ENCODE measurements around the gene ALKBH3.

ALKBH3 gene

GRCh38 chr11:43880640-43881159, at the start of gene ALKBH3:
Gene ALKBH3, plus strand, starts transcription at chr11:43880831. Its CDS starts 1,822 bp downstream, at chr11:43882653.
- peak; percentile 78 for DNase-seq

GRCh38 chr11:43830928-43831440, 49.6 kb upstream of the ALKBH3 start:
- DNase-seq: no peak

GRCh38 chr11:43832536-43832935, 48.1 kb upstream of the ALKBH3 start:
- no peak for DNase-seq

DNA sequence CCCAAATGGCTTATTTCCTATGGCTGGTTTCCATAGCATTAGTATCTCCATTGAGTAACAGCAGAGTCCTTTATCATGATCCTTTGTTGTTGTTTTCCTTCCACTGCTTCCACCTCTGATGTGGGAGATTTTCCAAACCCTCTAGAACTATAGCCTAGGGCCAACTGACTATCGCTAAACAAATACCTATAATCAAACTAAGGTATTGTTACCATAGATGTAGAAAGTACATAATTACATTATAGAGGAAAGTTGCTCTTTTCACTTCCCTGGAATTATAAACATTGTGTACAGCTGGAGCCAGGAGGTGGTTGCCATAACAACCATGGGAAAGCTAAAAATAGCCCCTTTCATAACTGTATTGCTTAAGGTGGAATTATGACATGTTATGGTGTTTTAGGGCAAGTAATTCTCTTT, 47.0 kb upstream of the ALKBH3 start:
- DNase-seq: no peak

DNA sequence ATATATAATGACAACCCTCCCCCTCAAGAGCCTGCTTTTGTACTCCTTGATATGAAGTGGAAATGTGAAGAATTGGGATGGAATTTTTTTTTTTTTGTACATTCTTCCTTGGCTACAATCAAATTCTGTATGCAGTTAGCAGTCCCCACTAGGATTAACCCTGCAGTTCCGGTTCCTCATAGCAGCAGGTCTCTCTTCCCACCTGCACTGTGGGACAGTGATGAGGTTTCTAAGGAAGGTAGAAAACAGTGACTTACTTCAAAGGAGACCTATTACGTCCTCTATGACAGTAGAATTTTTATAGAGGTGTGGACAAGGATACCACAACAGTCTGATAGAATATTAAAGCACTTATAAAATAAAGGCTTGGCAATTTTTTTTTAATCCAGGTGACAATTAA, 46.3 kb upstream of the ALKBH3 start:
- no peak for DNase-seq

GRCh38 chr11:43835104-43835503, 45.5 kb upstream of the ALKBH3 start:
- no peak for DNase-seq

GRCh38 chr11:43837879-43838278, 42.8 kb upstream of the ALKBH3 start:
- no peak for DNase-seq

DNA sequence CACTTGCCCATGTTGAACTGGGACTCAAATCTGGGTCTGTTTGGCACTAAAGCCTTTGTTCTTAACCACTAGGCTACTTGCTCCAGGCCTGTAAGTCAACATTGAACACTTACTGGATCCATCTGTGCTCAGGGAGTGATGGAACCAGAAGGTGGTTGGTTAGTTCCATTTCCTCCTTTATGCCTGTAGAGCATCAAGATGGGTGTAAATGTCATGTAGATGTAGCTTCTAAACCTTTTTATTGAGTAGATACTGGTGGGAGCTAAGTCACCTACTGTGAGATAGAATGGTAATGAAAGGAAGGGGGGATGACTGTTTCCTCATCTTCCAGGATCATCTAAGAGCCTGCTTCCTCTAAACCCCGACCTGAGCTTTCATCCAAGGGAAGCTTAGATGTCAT, 38.6 kb upstream of the ALKBH3 start:
- DNase-seq: no peak

GRCh38 chr11:43845816-43846215, 34.8 kb upstream of the ALKBH3 start:
- DNase-seq: no peak

- DNase-seq: peak; percentile 22
Observed at GRCh38 chr11:43852057-43852636, 28.5 kb upstream of the ALKBH3 start.

DNA sequence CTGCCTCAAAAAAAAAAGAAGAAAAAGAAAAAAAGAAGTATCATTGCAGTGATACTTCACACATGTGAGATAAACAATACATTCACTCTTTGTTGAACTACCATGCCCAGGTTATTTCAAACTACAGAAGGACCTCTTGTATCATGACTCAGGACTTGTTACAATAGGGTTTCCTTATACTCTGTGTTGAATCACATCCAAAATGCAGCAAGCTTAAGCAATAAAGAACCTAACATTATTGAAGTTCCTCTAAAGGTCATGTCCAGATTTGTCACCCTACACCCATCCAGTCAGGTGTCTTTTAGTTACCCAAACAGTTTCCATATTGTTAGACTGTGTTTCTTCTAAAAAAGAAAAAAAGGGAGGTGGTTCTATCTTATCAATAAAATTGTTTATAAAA, 26.9 kb upstream of the ALKBH3 start:
- no peak for DNase-seq

DNA sequence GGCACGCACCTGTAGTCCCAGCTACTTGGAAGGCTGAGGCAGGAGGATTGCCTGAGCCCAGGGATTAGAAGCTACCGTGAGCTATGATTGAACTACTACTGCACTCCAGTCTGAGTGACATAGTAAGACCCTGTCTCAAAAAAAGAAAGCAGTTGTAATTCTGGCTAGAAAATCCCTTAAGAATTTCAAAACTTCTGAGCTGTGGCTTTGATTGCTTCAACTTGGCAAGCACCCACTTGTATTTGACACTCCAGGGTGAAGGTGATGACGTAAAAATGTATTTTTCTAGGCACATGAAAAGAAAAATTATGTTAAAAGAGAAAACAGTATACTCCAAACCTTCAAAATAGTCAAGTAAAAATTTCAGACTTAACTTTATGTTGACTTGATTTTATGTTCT, 23.6 kb upstream of the ALKBH3 start:
- DNase-seq: no peak

- no peak for DNase-seq
Observed at GRCh38 chr11:43861141-43861540, 19.5 kb upstream of the ALKBH3 start.

GRCh38 chr11:43866520-43866919, 14.1 kb upstream of the ALKBH3 start:
- DNase-seq: no peak

DNA sequence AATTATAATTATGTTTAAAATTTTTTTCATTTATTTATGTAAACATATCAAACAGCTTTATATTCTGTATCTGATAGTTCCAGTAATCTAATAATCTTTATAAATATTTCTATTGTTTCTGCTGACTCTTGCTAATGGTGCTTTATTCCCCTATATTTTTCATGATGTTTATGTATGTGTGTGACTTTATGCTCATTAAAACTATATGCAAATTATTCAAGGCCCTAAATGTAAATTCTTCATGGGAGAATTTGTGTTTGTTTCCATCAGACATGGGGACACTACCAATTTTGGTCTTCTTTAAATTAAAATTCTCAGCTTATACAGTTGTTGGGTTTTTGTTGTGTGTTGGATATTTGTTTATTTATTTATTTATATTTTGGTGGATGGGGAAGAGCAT, 13.7 kb upstream of the ALKBH3 start:
- no peak for DNase-seq

DNA sequence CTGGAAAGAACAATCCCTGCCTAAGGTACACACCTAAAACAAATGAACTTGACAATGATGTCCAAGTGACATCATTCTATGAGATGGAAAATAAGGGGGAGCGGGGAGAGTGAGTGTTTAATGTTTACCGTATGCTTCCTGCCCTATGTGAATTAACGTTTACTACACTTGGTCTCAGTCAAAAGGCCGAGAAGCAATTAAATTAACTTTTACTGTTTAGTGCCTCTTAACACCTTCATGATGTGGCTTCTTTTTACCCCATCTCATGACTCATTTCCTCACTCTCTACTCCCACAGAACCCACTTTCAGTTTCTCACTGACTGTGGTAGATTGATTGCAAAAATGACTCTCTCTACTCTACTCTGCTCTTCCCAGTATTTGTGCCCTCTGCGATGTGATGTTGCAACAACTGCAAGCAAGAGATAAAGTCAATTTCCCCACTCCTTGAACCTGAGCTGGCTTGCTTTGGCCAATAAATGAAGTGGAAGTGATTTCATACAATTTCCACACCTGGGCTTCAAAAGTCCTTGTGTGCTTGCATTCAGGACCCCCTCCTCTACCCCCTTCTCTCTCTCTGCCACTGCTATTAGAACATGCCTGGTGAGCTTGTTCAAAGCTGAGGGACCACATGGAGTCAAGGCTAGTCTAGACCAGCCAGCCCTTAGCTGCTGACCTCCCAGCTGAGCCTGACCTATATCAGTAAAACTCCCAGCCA, 11.6 kb upstream of the ALKBH3 start:
- DNase-seq: no peak

DNA sequence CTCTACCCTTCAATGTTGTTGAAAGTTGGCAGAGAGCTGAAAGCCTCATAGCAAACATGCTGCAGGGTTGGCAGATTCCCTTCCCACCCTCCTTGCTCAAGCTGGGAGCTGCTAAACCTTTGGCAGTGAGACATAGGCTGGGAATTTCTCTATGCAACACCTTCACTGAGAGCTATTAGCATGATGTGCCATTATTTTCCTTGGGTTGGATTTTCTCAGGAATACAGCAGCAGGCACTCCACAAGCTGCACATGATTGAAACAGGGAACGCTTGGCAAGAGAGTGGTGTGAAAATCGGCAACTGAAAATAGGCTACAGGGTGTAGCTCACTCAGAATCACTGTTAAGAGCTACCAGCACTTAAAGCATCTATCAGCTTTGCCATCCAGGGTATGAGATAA, 9.6 kb upstream of the ALKBH3 start:
- no peak for DNase-seq

DNA sequence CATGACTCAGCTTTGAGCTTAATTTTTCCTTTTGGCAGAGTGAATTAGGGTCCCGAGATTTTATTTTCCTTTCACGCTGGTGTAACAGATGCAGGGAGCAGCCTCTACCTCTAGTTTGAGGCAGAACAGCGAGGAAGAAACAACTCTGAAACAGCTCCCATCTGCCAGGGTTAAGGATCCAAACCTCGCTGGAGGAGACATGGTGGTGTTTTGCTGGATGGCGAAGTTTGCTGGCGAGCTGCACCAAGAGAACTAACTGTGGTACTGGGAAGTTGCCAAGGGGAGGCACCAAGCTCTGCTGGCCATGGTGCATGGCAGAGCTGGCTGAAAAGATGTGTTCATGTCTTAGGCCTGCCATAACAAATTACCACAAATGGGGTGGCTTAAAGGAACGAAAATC, 7.6 kb upstream of the ALKBH3 start:
- DNase-seq: no peak

DNA sequence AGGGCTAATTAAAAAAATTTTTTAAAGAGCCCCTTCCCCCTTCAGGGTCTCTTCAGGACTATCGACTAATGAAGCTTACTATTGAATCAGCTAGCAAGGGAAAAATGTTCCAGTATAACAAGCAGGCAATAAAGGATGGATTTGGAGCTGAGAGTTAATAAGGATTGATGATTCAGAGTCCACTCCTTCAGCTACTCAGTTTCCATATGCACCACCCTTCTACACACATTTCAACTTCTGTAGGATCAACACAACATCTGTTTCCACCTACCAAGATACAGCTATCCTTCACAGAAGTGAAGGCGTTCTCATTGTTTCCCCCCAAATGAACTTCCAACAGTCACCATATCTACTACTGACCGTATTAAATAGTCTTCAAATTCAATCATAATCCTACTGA, 6.6 kb upstream of the ALKBH3 start:
- no peak for DNase-seq

DNA sequence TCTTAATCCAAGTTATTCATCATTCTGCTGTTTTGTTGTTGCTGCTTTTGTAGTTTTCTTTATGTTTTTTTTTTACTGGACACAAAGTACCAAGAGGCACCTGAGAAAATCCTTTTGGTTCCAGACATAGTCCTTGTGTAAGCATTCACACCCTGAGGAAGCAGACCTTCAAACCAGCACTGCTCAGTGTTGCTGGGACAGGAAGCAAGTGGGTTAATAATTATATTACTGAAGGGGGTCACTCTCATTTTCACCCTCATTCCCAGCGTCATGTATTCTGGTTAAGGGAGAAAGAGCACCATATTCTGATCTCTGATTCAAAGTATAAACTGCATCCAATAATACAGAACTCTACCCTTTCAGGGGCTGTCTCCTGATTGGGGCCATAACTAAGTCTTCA, 5.9 kb upstream of the ALKBH3 start:
- no peak for DNase-seq

DNA sequence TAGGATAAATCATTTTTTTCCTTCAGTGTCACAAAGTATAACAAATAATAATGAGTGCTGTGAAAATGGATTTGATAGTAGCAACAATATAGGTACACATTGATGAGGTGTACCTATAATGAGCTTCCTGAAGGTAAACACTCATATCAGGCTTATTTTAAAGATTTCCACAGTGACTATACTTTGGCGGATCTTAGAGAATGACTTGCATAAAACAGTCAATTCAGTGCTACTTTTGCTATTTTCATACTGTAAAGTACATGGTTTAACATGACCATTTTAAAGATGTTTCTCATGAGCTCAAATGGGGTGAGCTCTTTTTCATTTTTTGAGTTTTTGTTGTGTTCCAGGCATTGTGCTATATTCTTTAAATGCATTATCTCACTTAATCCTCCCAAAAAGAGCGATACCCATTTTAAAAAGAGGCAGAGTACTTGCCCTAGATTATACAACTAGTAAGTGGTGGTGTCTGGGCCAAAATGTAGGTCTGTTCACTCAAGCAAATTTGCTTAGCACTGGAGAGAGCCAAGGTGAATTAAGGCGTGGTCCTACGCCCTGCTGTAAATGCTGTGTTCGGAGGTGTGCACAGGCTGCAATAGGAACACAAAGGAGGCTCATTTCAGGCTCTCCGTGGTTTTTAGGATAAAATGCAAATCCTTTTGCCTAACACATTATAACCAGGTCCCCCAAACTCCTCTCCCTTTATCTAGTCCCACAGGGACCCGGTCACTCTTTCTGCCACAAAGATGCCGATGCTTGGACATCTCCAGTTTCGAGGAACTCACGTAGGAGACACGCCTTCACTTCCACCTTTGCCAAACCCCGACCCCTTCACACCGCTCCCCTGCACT, 617 bp upstream of the ALKBH3 start:
- DNase-seq: no peak

DNA sequence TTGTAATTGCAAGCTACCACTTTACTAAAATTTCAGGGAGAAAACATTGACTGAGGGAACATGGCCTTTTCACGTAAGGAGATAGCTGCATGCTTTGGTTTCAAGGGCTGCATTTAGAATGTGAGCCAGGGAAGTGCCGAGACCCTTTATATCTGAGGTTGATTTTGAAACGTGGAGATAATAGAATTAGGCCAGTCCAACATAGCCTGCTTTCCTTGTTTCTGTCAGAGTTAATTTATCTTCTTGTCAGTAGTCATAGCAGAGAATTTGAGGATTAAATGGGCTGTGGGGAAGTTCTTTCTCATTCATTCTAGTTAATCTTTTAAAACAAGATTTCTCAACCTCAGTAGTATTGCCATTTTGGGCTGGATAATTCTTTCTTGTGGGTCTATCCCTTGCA, 12.2 kb downstream of the ALKBH3 start:
- DNase-seq: no peak

DNA sequence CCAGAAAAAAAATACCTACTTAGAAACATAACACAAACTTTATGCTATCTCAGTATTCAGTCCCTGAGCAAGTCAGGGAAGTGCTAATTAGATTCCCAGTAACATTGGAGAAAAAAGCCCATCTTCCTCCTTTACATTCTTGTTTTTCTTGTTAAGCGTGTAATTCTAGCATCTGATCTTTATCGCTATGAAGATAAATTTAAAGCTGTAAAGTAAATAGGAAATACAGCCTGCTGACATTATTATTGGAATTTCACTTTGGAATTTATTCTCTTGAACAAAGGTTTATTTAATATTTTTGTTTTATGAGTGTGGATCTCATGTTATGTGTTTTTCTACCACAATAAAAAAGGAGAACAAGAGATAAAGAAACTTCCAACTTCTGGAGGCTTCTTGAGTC, 13.9 kb downstream of the ALKBH3 start:
- no peak for DNase-seq

- DNase-seq: no peak
Observed at GRCh38 chr11:43895601-43896000, 15.0 kb downstream of the ALKBH3 start.
